ENCODE measurements around the gene SDSL. TPM values are rescaled to one million over a fixed set of nuclear protein-coding genes. Genes with fewer than 3 reads are reported as not detected.

SDSL gene
- total RNA-seq, 3 donors from 2014 or later (not counting 1 experiment from before 2014, with no cell fraction given), result 1.0 to 7.5 (median 3.7) TPM

GRCh38 chr12:113391145-113391544 is 31.0 kb upstream of the SDSL start:
- 90% methylated on average over 3 of the region's 3 CpGs for WGBS (ENCODE audit: insufficient coverage)
- Histone ChIP-seq H3K4me3 (ENCODE audit: low read length) (no peak overlapping the region), H3K36me3 (ENCODE audit: control insufficient read depth, insufficient read depth, low read length) (peaks cover 2% of the 10 kb centered on the region), H3K9me3 (ENCODE audit: control insufficient read depth, insufficient read depth, low read length) (no peaks in the 10 kb centered on the region), H3K4me1 (ENCODE audit: control insufficient read depth, insufficient read depth, low read length) (no peaks in the 10 kb centered on the region), H3K27me3 (ENCODE audit: control insufficient read depth, insufficient read depth, low read length) (no peaks in the 10 kb centered on the region), H3K27ac (ENCODE audit: low read length) (no peak overlapping the region)
- ATAC-seq (no peak), DNase-seq (no peak)
- no peaks in the 10 kb centered on the region for H3K9me3 Mint-ChIP-seq
- no peak overlapping the region for H3K4me3 Mint-ChIP-seq
- H3K36me3 Mint-ChIP-seq, result no peaks in the 10 kb centered on the region
- intact Hi-C loops (cut with micrococcal nuclease), result no loop called here
- no peaks in the 10 kb centered on the region for H3K4me1 Mint-ChIP-seq
- TF ChIP-seq, protein P1, sequence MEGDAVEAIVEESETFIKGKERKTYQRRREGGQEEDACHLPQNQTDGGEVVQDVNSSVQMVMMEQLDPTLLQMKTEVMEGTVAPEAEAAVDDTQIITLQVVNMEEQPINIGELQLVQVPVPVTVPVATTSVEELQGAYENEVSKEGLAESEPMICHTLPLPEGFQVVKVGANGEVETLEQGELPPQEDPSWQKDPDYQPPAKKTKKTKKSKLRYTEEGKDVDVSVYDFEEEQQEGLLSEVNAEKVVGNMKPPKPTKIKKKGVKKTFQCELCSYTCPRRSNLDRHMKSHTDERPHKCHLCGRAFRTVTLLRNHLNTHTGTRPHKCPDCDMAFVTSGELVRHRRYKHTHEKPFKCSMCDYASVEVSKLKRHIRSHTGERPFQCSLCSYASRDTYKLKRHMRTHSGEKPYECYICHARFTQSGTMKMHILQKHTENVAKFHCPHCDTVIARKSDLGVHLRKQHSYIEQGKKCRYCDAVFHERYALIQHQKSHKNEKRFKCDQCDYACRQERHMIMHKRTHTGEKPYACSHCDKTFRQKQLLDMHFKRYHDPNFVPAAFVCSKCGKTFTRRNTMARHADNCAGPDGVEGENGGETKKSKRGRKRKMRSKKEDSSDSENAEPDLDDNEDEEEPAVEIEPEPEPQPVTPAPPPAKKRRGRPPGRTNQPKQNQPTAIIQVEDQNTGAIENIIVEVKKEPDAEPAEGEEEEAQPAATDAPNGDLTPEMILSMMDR (IDR thresholded peaks at IDR 0.05), result no peak
- H3K27me3 Mint-ChIP-seq (ENCODE audit: low read depth in 2 of 2), result no peaks in the 10 kb centered on the region
- no peak overlapping the region for H3K27ac Mint-ChIP-seq

- Histone ChIP-seq H3K27ac (ENCODE audit: low read length) (no peak overlapping the region), H3K27me3 (ENCODE audit: control insufficient read depth, insufficient read depth, low read length) (no peaks in the 10 kb centered on the region), H3K4me1 (ENCODE audit: control insufficient read depth, insufficient read depth, low read length) (no peaks in the 10 kb centered on the region), H3K36me3 (ENCODE audit: control insufficient read depth, insufficient read depth, low read length) (peaks cover 2% of the 10 kb centered on the region), H3K4me3 (ENCODE audit: low read length) (no peak overlapping the region), H3K9me3 (ENCODE audit: control insufficient read depth, insufficient read depth, low read length) (no peaks in the 10 kb centered on the region)
- WGBS (ENCODE audit: insufficient coverage), result 93% methylated on average over 8 of the region's 9 CpGs
- no peaks in the 10 kb centered on the region for H3K27me3 Mint-ChIP-seq (ENCODE audit: low read depth in 2 of 2)
- no peak overlapping the region for H3K27ac Mint-ChIP-seq
- no peaks in the 10 kb centered on the region for H3K9me3 Mint-ChIP-seq
- H3K36me3 Mint-ChIP-seq, result no peaks in the 10 kb centered on the region
- ATAC-seq (no peak), DNase-seq (no peak)
- no peak overlapping the region for H3K4me3 Mint-ChIP-seq
- no peaks in the 10 kb centered on the region for H3K4me1 Mint-ChIP-seq
- TF ChIP-seq, protein P1 (IDR thresholded peaks at IDR 0.05), result no peak
- intact Hi-C loops (cut with micrococcal nuclease), result no loop called here
Observed at GRCh38 chr12:113391650-113392337, 30.4 kb upstream of the SDSL start.

GRCh38 chr12:113392520-113392919 is 29.7 kb upstream of the SDSL start:
- H3K27ac Mint-ChIP-seq, result no peak overlapping the region
- H3K27me3 Mint-ChIP-seq (ENCODE audit: low read depth in 2 of 2), result no peaks in the 10 kb centered on the region
- no peak for DNase-seq
- ATAC-seq, result no peak
- H3K4me3 Mint-ChIP-seq, result no peak overlapping the region
- H3K27ac ChIP-seq (ENCODE audit: low read length), result no peak overlapping the region
- H3K36me3 Mint-ChIP-seq, result no peaks in the 10 kb centered on the region
- no peaks in the 10 kb centered on the region for H3K4me1 ChIP-seq (ENCODE audit: control insufficient read depth, insufficient read depth, low read length)
- no peaks in the 10 kb centered on the region for H3K9me3 ChIP-seq (ENCODE audit: control insufficient read depth, insufficient read depth, low read length)
- TF ChIP-seq, protein P1 (IDR thresholded peaks at IDR 0.05), result no peak
- intact Hi-C loops (cut with micrococcal nuclease), result no loop called here
- no peaks in the 10 kb centered on the region for H3K9me3 Mint-ChIP-seq
- no peaks in the 10 kb centered on the region for H3K27me3 ChIP-seq (ENCODE audit: control insufficient read depth, insufficient read depth, low read length)
- H3K36me3 ChIP-seq (ENCODE audit: control insufficient read depth, insufficient read depth, low read length), result peaks cover 2% of the 10 kb centered on the region
- no peak overlapping the region for H3K4me3 ChIP-seq (ENCODE audit: low read length)
- 92% methylated on average over 7 of the region's 7 CpGs for WGBS (ENCODE audit: insufficient coverage)
- H3K4me1 Mint-ChIP-seq, result no peaks in the 10 kb centered on the region
